Cardiac muscle cell (in vitro differentiated cells and primary cell): Measurements from ENCODE around the gene SKI. TPM values are rescaled to one million over a fixed set of nuclear protein-coding genes. Genes with fewer than 3 reads are reported as not detected.
A peak's percentile ranks its signal among the peaks of the same experiment; 100 is the strongest.

Source experiments
- DNase-seq, 2 donors: peaks; one replicate each; pipeline versions ENCODE4 v3.0.0 to v3.0.0-alpha.2; 2010 to 2017; ENCODE audit warnings: low read depth in 1 of 2, low spot score in 1 of 2
- H3K27ac ChIP-seq: fragments of 200-600 bp; sonication (generic); 2 replicates; pipeline ENCODE4 v1.5.1; 2016
- H3K27me3 ChIP-seq: fragments of 200-600 bp; sonication (generic); 2 replicates; pipeline ENCODE4 v1.6.0; 2016; ENCODE audit warnings: control low read depth
- H3K36me3 ChIP-seq: fragments of 200-600 bp; sonication (generic); 2 replicates; pipeline ENCODE4 v1.5.1; 2016; ENCODE audit warnings: control low read depth
- H3K4me1 ChIP-seq: fragments of 200-600 bp; sonication (generic); 2 replicates; pipeline ENCODE4 v1.8.1; 2017; ENCODE audit warnings: low read depth, mild to moderate bottlenecking, mixed run types
- H3K4me3 ChIP-seq: fragments of 200-600 bp; sonication (generic); 2 replicates; pipeline ENCODE4 v1.5.1; 2016; ENCODE audit warnings: mild to moderate bottlenecking
- H3K9me3 ChIP-seq: fragments of 200-600 bp; sonication (generic); 2 replicates; pipeline ENCODE4 v1.5.1; 2017; ENCODE audit warnings: low read depth, mild to moderate bottlenecking, control low read depth
- polyA plus RNA-seq: library from polyadenylated mRNA; unstranded; fragments of >200 nt; fragmentation: Nextera tagmentation; extraction: Ambion mirVana; gene quantifications from 2 replicates; pipeline ENCODE4 v1.2.1, GENCODE V29; 2016
- total RNA-seq: library from RNA; depleted of rRNA; stranded (reverse); fragments of >200 nt; gene quantifications from 2 replicates; pipeline ENCODE4 v1.2.3, GENCODE V29; 2016
- TF ChIP-seq, protein P1 (sequence below): IDR thresholded peaks from 2 replicates; pipeline ENCODE4 v1.5.1; 2012; ENCODE audit warnings: low read depth, mild to moderate bottlenecking, low read length

Gene SKI
- total and polyA plus RNA-seq, 2 experiments from 2014 or later: 2.7 to 31.9 TPM

DNA sequence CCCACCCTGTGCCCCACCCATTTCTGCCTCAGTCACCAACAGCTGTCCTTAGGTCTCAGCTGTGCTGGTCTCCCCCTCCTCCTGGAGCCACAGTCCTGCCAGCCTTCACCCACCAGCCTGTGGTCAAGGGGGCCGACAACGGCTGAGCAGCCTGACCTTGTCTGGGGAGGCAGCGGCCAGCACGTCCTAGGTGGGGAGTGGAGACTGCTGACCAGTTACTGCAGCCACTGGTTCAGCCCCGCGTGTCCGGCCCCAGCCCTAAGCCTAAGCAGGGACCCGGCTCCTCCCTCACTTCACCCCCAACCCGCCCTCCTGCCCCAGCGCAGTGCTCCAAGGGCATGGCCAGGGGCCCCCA lies 84.0 kb downstream of the SKI start:
- H3K27me3 ChIP-seq: no peaks in the 10 kb centered on the region
- no peaks in the 10 kb centered on the region for H3K9me3 ChIP-seq
- H3K4me3 ChIP-seq: no peak overlapping the region
- H3K27ac ChIP-seq: peak overlapping the region; percentile 95
- H3K4me1 ChIP-seq: peaks cover 25% of the 10 kb centered on the region
- peaks cover 17% of the 10 kb centered on the region for H3K36me3 ChIP-seq
- TF ChIP-seq, protein P1, sequence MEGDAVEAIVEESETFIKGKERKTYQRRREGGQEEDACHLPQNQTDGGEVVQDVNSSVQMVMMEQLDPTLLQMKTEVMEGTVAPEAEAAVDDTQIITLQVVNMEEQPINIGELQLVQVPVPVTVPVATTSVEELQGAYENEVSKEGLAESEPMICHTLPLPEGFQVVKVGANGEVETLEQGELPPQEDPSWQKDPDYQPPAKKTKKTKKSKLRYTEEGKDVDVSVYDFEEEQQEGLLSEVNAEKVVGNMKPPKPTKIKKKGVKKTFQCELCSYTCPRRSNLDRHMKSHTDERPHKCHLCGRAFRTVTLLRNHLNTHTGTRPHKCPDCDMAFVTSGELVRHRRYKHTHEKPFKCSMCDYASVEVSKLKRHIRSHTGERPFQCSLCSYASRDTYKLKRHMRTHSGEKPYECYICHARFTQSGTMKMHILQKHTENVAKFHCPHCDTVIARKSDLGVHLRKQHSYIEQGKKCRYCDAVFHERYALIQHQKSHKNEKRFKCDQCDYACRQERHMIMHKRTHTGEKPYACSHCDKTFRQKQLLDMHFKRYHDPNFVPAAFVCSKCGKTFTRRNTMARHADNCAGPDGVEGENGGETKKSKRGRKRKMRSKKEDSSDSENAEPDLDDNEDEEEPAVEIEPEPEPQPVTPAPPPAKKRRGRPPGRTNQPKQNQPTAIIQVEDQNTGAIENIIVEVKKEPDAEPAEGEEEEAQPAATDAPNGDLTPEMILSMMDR: no peak
- DNase-seq: no peak

DNA sequence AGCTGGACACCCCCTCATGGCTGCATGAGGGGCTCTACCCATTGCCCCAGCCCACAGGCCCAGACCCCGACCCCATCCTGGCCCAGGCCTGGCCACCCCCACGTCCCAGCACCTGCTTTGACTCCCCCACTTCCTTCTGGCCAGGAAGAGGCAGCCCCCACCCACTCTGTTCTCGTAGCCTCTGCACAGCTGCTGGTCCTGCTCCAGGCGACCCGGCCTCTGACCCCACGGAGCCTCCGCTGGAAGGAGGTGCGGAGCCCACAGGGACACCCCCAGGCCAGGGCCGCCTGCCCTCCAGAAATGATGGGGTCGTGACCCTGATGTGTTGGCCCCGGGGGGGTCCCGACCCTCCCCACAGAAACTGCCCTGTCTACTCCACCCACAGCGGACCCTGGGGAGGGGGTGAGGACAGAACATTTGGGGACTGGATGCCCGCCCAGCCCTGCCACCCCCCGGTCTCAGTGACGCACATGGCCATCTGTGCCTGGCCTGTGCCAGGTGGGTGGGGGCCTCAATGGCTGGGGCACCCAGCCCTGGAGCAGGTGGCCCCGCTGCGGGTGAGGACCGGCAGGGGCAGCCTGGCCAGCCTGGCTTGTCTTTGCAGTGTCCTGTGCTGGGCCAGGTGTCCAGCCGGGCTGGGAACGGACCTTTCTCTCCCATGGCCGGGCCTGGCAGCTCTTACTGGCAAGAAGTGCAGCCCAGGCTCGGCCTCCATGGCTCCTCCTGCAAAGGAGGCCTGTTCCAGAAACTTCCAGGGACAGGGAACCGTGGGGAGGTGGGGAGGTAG lies 84.6 kb downstream of the SKI start:
- TF ChIP-seq, protein P1: no peak
- no peak for DNase-seq
- H3K9me3 ChIP-seq: no peaks in the 10 kb centered on the region
- H3K27ac ChIP-seq: peak overlapping the region; percentile 95
- no peaks in the 10 kb centered on the region for H3K27me3 ChIP-seq
- peaks cover 11% of the 10 kb centered on the region for H3K36me3 ChIP-seq
- peaks cover 27% of the 10 kb centered on the region for H3K4me1 ChIP-seq
- no peak overlapping the region for H3K4me3 ChIP-seq

DNA sequence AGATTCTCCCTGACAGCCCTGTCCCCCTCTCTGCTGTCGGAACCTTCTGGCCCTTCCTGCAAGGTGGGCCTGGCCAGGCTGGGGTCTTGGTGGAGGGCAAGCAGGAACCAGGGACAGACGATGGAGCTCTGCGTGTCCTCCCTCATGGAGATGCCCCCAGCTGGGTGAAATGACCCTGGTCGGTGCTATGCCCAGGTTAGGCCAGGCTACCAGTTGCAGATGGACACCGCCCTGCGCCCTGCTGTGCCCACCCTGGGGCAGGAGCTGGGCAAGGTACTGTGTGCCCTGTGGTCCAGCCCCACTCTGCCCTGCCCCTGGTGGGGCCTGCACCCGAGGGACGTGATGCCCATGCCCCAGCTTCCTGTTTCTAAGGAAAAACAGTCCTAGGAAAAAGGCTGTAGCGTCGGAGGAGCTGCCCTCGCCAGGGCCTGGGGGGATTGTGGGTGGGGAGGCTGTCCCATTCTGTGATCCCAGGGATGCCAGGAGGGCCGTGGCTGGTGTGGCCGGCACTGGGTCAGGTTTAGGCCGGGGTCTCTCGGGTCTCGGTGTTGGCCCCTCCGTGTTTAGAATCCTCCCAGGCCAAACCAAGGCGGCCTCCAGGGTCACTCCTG lies 85.6 kb downstream of the SKI start:
- peaks cover 27% of the 10 kb centered on the region for H3K4me1 ChIP-seq
- H3K27ac ChIP-seq: peak overlapping the region; percentile 95
- H3K4me3 ChIP-seq: peak overlapping the region; percentile 62
- peaks cover 4% of the 10 kb centered on the region for H3K36me3 ChIP-seq
- no peaks in the 10 kb centered on the region for H3K27me3 ChIP-seq
- TF ChIP-seq, protein P1: no peak
- DNase-seq: no peak
- no peaks in the 10 kb centered on the region for H3K9me3 ChIP-seq

DNA sequence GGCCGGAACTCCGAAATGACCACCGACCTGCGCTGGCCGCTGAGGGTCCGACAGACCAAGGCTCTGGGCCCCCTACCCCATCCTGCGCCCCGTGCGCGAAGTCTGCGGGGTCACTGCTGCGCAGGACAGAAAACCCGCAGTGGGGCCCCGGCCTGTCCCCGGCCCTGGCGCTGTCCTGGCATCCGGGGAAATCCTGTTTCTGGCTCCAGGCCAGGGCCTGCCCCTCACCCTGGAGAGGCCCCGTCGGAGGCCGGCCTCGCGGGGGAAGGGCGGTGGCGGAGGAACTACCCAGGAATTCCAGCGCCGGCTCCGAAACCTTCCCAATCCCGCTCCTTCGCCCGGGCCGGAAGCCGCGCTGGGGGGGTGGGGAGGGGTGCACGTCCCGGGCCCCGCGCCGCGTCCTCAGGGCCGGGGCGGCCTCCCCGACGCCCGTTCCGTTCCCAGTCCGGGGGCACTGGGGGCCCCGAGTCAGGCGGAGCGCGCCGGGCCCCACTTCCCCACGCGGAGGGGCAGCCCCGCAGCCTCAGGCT lies 86.2 kb downstream of the SKI start:
- Histone ChIP-seq H3K4me3 (peak overlapping the region; percentile 62), H3K27me3 (no peaks in the 10 kb centered on the region), H3K4me1 (peaks cover 27% of the 10 kb centered on the region), H3K27ac (peak overlapping the region; percentile 95), H3K36me3 (no peaks in the 10 kb centered on the region), H3K9me3 (no peaks in the 10 kb centered on the region)
- peak; percentile 83 to 92 for DNase-seq
- TF ChIP-seq, protein P1: no peak

DNA sequence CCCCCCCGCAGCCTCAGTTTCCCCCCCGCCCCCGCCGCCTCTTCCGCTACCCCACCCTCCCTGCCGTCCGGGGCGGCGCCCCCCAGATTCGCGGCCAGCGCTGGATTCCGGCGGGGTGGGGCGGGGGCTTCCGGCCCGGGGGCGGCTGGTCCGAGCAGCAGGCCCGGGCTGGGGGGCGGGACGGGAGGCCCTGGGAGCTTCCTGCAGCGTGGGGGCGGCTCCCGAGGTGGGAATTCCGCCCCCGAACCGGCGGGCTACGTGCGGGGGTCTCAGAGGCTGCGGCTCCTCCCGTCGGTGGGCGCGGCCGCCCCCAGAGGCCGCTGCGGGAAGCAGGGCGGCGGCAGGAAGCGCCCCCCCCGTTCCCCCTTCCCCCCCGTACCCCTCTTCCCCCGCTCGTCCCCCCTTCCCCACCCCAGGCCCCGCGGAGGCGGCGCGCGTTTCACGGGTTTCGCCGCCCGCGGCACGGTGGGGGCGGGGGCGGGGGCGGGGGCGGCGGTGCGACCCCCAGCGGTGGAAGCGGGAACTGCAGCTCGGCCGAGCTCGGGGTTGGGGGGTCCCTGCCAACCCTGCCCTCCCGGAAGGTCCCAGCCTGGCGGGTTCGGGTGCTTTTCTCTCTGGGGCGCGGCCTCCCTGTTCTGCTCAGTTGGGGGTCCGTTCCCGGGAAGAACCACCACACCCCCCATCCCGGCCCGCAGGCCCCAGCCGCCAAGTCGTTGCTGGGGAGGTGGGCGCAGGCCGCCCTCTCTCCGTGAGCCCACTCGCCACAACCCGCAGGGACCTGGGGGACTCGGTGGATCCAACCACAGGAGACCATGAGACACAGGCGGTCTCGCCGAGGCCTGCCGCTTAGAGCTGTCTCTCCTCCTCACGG lies 86.9 kb downstream of the SKI start:
- Histone ChIP-seq H3K27ac (peak overlapping the region; percentile 95), H3K36me3 (no peaks in the 10 kb centered on the region), H3K9me3 (no peaks in the 10 kb centered on the region), H3K27me3 (no peaks in the 10 kb centered on the region), H3K4me3 (peak overlapping the region; percentile 62), H3K4me1 (peaks cover 27% of the 10 kb centered on the region)
- peak; percentile 74 to 76 for DNase-seq
- TF ChIP-seq, protein P1: peak; percentile 54
